IgD-negative memory B cell (primary cell): Measurements from ENCODE around the gene NTSR2. TPM values are rescaled to one million over a fixed set of nuclear protein-coding genes. Genes with fewer than 3 reads are reported as not detected.

Experiments
- H3K27ac Mint-ChIP-seq, 3 donors: one replicate each; pipeline ENCODE4 v1.8.0; 2020 to 2022; ENCODE audit warnings: mild to moderate bottlenecking in 3 of 3, mixed read lengths in 3 of 3, moderate library complexity in 1 of 3
- H3K27me3 Mint-ChIP-seq: one replicate; pipeline ENCODE4 v1.8.0; 2021; ENCODE audit warnings: mixed read lengths
- H3K36me3 Mint-ChIP-seq: one replicate; pipeline ENCODE4 v1.8.0; 2020; ENCODE audit warnings: mild to moderate bottlenecking, mixed read lengths
- H3K4me1 Mint-ChIP-seq, 3 donors: one replicate each; pipeline ENCODE4 v1.8.0; 2020 to 2022; ENCODE audit warnings: mixed read lengths in 3 of 3, mild to moderate bottlenecking in 1 of 3
- H3K4me3 Mint-ChIP-seq, 4 donors: one replicate each; pipeline ENCODE4 v1.8.0; 2020 to 2022; ENCODE audit warnings: mild to moderate bottlenecking in 4 of 4, mixed read lengths in 4 of 4, moderate library complexity in 3 of 4
- H3K9me3 Mint-ChIP-seq, 3 donors: one replicate each; pipeline ENCODE4 v1.8.0; 2020 to 2021; ENCODE audit warnings: mixed read lengths in 3 of 3, mild to moderate bottlenecking in 1 of 3
- polyA plus RNA-seq: library from polyadenylated mRNA; unstranded; fragments of 300-500 nt; fragmentation: Illumina TruSeq; gene quantifications from one replicate; pipeline ENCODE4 v1.2.3, GENCODE V29; 2021

Gene NTSR2
- polyA plus RNA-seq, 1 donor from 2014 or later, result not detected

DNA sequence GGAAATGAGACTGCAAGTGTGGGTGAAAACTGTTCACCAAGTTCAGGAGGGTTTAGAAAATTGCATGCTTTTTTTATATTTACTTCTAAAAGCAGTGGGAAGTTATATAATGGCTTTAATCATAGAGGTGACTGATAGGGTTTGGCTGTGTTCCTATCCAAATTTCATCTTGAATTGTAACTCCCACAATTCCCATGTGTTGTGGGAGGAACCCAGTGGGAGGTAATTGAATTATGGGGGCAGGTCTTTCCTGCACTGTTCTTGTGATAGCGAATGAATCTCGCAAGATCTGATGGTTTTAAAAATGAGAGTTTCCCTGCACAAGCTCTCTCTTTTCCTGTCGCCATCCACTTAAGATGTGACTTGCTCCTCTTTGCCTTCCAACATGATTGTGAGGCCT is 35.7 kb upstream of the NTSR2 start:
- no peak overlapping the region for H3K4me3 Mint-ChIP-seq

GRCh38 chr2:11705063-11705462 is 35.1 kb upstream of the NTSR2 start:
- Mint-ChIP-seq H3K27ac (peak overlapping the region in 1 of 3 donors; percentile 33), H3K36me3 (no peaks in the 10 kb centered on the region), H3K27me3 (no peaks in the 10 kb centered on the region)

More for the DNA sequence above, 35.7 kb upstream of the NTSR2 start:
- no peak overlapping the region for H3K27ac Mint-ChIP-seq
- no peaks in the 10 kb centered on the region for H3K36me3 Mint-ChIP-seq
- no peaks in the 10 kb centered on the region for H3K4me1 Mint-ChIP-seq
- no peaks in the 10 kb centered on the region for H3K27me3 Mint-ChIP-seq
- no peaks in the 10 kb centered on the region for H3K9me3 Mint-ChIP-seq

GRCh38 chr2:11703700-11704099 is 33.7 kb upstream of the NTSR2 start:
- Mint-ChIP-seq H3K27me3 (no peaks in the 10 kb centered on the region), H3K36me3 (no peaks in the 10 kb centered on the region), H3K4me1 (no peaks in the 10 kb centered on the region), H3K9me3 (no peaks in the 10 kb centered on the region), H3K27ac (no peak overlapping the region), H3K4me3 (no peak overlapping the region)

More at GRCh38 chr2:11705063-11705462, 35.1 kb upstream of the NTSR2 start:
- no peaks in the 10 kb centered on the region for H3K4me1 Mint-ChIP-seq
- no peaks in the 10 kb centered on the region for H3K9me3 Mint-ChIP-seq
- H3K4me3 Mint-ChIP-seq, result no peak overlapping the region

- Mint-ChIP-seq H3K4me3 (no peak overlapping the region), H3K4me1 (no peaks in the 10 kb centered on the region), H3K27ac (no peak overlapping the region), H3K36me3 (no peaks in the 10 kb centered on the region), H3K27me3 (no peaks in the 10 kb centered on the region), H3K9me3 (no peaks in the 10 kb centered on the region)
Observed at GRCh38 chr2:11702946-11703345, 33.0 kb upstream of the NTSR2 start.

- H3K4me3 Mint-ChIP-seq, result no peak overlapping the region
- no peaks in the 10 kb centered on the region for H3K36me3 Mint-ChIP-seq
- no peaks in the 10 kb centered on the region for H3K4me1 Mint-ChIP-seq
- H3K27me3 Mint-ChIP-seq, result no peaks in the 10 kb centered on the region
- H3K27ac Mint-ChIP-seq, result no peak overlapping the region
- H3K9me3 Mint-ChIP-seq, result no peaks in the 10 kb centered on the region
Observed at GRCh38 chr2:11701751-11702301, 31.8 kb upstream of the NTSR2 start.

DNA sequence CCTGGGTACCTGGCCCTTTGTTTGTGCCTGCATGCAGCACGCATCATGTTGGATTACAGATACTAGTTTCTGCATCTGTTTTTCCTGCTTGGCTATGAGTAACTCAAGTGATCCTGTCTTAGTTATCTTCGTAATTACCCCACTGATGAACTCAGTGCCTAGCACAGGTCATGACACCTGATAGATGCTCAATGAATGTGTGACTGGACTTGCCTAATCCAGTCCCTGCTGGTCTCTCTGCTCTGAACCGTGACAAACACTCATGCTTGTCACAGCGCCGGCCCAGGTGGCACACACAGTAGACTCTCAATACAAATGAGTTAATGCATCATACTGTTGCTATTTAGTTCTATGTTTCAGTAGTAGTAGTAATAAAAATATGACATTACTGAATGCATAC is 31.2 kb upstream of the NTSR2 start:
- Mint-ChIP-seq H3K4me1 (peaks cover 0 to under 1% (median 0%) of the 10 kb centered on the region in 3 donors), H3K27me3 (no peaks in the 10 kb centered on the region), H3K27ac (no peak overlapping the region), H3K4me3 (no peak overlapping the region), H3K36me3 (no peaks in the 10 kb centered on the region), H3K9me3 (no peaks in the 10 kb centered on the region)

DNA sequence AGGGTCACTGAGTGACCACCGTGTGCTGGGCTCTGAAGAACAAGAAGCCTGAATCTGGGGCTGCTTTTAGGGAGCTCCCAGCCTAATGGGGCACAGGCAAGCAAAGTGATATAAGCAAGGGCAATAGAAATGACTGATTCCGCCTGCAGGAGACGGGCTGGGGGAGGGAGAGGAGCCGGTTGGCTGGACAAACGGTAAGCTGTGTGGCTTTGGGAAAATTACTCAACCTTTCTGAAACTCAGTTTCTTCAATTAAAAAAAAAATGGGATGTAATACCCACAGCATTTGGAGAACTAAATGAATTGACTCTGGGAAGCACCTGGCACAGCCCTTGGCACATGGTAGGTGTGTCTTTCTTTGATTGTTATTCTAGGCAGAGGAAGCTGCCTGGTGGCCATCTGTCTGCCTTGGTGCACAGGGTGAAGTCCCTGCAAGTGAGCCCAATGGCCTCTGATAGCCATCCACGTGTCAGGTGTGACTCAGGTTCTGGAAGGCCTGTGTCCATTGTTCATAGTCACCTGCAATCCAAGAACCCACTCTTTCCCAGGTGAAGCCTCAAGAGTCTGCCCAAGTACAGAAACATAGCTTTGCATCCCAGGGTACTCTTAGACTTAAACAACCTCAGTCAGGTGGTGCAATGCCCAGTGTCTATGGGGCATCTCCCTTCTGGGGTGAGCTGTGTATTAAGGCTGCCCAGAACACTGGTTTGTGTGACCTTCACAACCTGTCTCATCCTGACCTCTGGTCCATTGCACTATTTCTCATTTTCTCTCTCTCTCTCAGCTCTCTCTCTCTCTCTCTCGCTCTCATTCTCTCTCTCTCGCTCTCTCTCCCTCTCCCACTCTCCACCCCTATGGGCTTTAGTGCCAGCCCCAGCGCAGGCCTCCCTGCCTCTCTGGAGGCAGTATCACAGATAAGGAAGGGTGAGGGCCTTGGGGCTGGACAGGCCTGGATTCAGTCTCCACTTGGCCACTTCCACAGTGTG is 30.0 kb upstream of the NTSR2 start:
- no peak overlapping the region for H3K27ac Mint-ChIP-seq
- peak overlapping the region in 1 of 4 donors; percentile 57 for H3K4me3 Mint-ChIP-seq
- H3K36me3 Mint-ChIP-seq, result no peaks in the 10 kb centered on the region
- H3K9me3 Mint-ChIP-seq, result no peaks in the 10 kb centered on the region
- no peaks in the 10 kb centered on the region for H3K27me3 Mint-ChIP-seq
- peaks cover 0 to 2% (median 0%) of the 10 kb centered on the region in 3 donors for H3K4me1 Mint-ChIP-seq

DNA sequence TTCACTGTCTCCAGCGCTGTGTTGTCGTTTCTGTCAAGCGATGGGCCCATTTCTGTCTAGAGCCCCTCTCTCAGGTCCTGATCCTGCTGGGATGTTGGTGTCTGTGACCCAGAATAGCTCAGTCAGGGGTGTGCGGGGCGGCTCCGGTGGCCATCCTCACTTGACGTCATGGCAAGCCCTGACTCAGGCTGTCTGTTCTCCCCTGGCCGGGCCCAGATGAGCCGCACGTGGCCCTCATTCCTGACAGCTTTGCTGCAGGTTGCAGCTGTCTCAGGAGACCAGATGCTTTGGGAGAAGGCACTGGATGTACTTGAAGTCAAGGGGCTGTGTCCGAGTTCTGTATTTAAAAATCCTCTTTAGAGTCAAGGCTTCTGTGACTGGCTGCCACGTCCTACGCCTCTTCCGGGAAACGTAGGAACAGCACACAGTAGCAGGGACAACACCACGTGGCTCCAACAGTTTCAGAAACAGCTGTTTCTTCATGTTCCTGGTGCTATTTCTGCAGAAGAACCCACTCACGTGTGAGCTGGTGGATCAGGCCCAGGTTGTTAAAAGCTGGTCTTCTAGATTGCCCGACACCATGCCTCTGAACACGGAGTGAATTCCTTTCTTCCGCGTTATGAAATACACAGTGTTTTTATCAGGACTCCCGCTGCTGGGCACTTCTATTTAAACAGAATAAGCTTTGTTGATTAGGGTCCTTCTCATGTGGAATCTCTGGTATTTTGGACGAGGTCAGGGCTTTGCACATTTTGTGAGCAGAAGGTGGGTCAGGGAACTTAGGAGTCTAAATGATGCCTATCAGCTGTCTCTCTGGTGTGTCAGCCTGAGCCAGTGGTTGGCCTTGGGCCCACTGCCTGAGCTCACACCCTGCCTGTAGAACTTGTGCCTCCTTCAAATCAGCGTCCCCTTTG is 28.3 kb upstream of the NTSR2 start:
- Mint-ChIP-seq H3K27me3 (no peaks in the 10 kb centered on the region), H3K36me3 (no peaks in the 10 kb centered on the region), H3K9me3 (no peaks in the 10 kb centered on the region), H3K4me3 (no peak overlapping the region), H3K27ac (no peak overlapping the region), H3K4me1 (peaks cover 0 to 2% (median 0%) of the 10 kb centered on the region in 3 donors)

- H3K36me3 Mint-ChIP-seq, result no peaks in the 10 kb centered on the region
- H3K27me3 Mint-ChIP-seq, result peaks cover 2% of the 10 kb centered on the region
- H3K4me1 Mint-ChIP-seq, result peaks cover 0 to 5% (median 2%) of the 10 kb centered on the region in 3 donors
- no peak overlapping the region for H3K4me3 Mint-ChIP-seq
- H3K9me3 Mint-ChIP-seq, result no peaks in the 10 kb centered on the region
- H3K27ac Mint-ChIP-seq, result no peak overlapping the region
Observed at GRCh38 chr2:11697103-11697871, 27.3 kb upstream of the NTSR2 start.

DNA sequence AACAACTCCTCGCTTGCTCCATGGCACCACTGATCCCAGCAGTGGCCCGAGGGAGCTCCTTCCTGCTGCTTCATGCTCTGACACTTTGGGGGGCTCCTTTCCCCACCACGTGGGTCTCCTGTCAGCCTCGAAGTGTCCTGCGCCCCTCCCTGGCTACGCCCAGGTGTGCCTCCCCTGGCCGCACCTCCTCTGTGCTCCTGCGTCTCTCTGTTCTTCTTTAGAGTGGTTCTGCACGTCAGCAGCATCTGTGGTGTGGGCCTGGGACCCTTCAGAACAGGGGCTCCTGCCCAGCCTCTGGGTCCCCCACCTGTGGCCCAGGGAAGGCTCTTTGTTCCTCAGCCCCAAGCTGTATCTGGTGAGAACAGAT is 26.7 kb upstream of the NTSR2 start:
- no peaks in the 10 kb centered on the region for H3K36me3 Mint-ChIP-seq
- H3K27ac Mint-ChIP-seq, result no peak overlapping the region
- peaks cover 2% of the 10 kb centered on the region for H3K27me3 Mint-ChIP-seq
- no peak overlapping the region for H3K4me3 Mint-ChIP-seq
- H3K4me1 Mint-ChIP-seq, result peaks cover 0 to 5% (median 2%) of the 10 kb centered on the region in 3 donors
- no peaks in the 10 kb centered on the region for H3K9me3 Mint-ChIP-seq

GRCh38 chr2:11695576-11695975 is 25.6 kb upstream of the NTSR2 start:
- no peaks in the 10 kb centered on the region for H3K9me3 Mint-ChIP-seq
- no peak overlapping the region for H3K4me3 Mint-ChIP-seq
- H3K4me1 Mint-ChIP-seq, result peaks cover 0 to 5% (median 2%) of the 10 kb centered on the region in 3 donors
- H3K27me3 Mint-ChIP-seq, result peaks cover 4% of the 10 kb centered on the region
- H3K27ac Mint-ChIP-seq, result no peak overlapping the region
- H3K36me3 Mint-ChIP-seq, result no peaks in the 10 kb centered on the region

DNA sequence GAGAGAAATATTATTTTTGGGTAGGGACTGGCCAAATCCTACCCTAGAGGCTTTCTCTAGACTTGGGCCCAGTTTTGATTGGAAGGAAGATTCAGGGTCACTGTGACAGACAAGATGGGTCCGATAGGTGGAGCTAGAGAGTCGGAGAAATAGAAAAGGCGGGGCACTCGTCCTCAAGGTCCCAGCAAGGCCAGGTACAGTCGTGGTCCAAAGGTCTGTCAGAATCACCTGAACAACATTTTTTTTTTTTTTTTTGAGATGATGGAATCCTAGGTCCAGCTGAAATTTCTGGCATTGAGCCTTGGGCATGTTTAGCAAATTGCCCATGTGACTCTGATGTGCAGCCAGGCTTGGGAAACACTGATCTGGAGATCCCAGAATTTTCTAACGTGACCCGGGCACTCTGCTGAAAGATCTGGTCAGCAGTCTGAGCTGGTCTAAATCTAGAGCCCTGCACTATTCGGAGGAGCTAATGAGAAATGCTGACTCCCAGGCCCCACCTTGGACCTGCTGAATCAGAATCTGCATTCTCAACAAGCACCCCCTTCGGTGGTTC is 23.0 kb upstream of the NTSR2 start:
- Mint-ChIP-seq H3K4me1 (peaks cover 7 to 14% (median 9%) of the 10 kb centered on the region in 3 donors), H3K4me3 (peak overlapping the region in 1 of 4 donors; percentile 35), H3K9me3 (no peaks in the 10 kb centered on the region), H3K27me3 (peaks cover 9% of the 10 kb centered on the region), H3K36me3 (no peaks in the 10 kb centered on the region), H3K27ac (peak overlapping the region in 1 of 3 donors; percentile 1)

GRCh38 chr2:11691076-11691660 is 21.2 kb upstream of the NTSR2 start:
- Mint-ChIP-seq H3K27me3 (peaks cover 12% of the 10 kb centered on the region), H3K4me3 (no peak overlapping the region), H3K9me3 (no peaks in the 10 kb centered on the region), H3K36me3 (no peaks in the 10 kb centered on the region), H3K4me1 (peaks cover 7 to 14% (median 9%) of the 10 kb centered on the region in 3 donors), H3K27ac (no peak overlapping the region)
